Measurements from ENCODE around the gene AHI1. TPM values are rescaled to one million over a fixed set of nuclear protein-coding genes. Genes with fewer than 3 reads are reported as not detected.

AHI1 gene
- total and polyA plus RNA-seq, 2 of the 13 experiments (the other 11 are each of a cell fraction or from before 2014, with no cell fraction given) = 7.2 to 18.6 TPM

DNA sequence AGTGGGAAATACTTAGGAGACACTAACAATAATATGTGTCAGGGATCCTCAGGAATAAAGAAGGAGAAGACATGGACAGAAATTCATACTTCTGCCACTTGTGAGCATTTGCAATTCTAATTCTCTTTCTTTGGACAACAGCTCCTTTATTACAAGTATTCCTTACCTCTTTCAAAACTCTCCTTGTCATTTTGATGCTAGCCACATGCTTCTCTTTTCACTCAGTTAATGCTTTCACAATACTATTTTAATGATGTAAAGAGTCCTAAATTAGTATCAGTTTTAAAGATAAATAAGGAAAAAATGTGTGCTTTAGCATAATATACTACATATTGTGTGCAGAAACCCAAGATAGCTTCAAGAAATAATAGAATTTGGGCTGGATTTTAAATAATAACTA lies 62.5 kb downstream of the AHI1 start:
- Histone ChIP-seq H3K79me2 (ENCODE audit: insufficient read depth, low read length) (no peaks in the 10 kb centered on the region), H3K9me3 (ENCODE audit: low read length) (no peaks in the 10 kb centered on the region), H3K36me3 (replicated peaks in 1 of 2; ENCODE audit: control insufficient read depth in 1 of 2, insufficient read depth in 2 of 2, low read length in 2 of 2) (peaks cover 1 to 14% of the 10 kb centered on the region in 2 experiments; a peak in 3 of 5 replicates), H3K27me3 (ENCODE audit: control insufficient read depth in 1 of 2, insufficient read depth in 2 of 2, low read length in 2 of 2) (no peaks in the 10 kb centered on the region), H2AFZ (ENCODE audit: low read length) (no peak overlapping the region), H3K4me2 (ENCODE audit: low read depth, low read length) (no peak overlapping the region), H3K4me1 (ENCODE audit: insufficient read depth, low read length) (no peaks in the 10 kb centered on the region), H4K20me1 (ENCODE audit: insufficient read depth, low read length) (no peaks in the 10 kb centered on the region), H3K9ac (ENCODE audit: insufficient read depth, low read depth, low read length) (no peak overlapping the region), H3K4me3 (replicated peaks in 1 of 3; ENCODE audit: insufficient read depth in 1 of 3, low read depth in 2 of 3, low read length in 3 of 3) (no peak overlapping the region), H3K27ac (ENCODE audit: extremely low read length, insufficient read depth, low read length) (no peak overlapping the region)
- in situ Hi-C loops (cut with HindIII; ENCODE audit: extremely low pct_ligation_motif_present, low pct_unique_long_range_greater_than_20kb) = no loop called here
- no peak for TF ChIP-seq TP53 (CRISPR knock-in tag; conservative IDR thresholded peaks at IDR 0.05)
- POLR2A ChIA-PET = no interaction called here
- ATAC-seq (no peak), FAIRE-seq (no peak), DNase-seq (ENCODE audit: low spot score) (no peak)
- CTCF ChIA-PET (ENCODE audit: low intra/inter-chr PET ratio, low total read pairs) = no interaction called here
- intact Hi-C loops (cut with micrococcal nuclease; ENCODE audit: unreplicated experiment) = no loop called here
- no TSS peak for BruUV-seq (replicated peaks)

DNA sequence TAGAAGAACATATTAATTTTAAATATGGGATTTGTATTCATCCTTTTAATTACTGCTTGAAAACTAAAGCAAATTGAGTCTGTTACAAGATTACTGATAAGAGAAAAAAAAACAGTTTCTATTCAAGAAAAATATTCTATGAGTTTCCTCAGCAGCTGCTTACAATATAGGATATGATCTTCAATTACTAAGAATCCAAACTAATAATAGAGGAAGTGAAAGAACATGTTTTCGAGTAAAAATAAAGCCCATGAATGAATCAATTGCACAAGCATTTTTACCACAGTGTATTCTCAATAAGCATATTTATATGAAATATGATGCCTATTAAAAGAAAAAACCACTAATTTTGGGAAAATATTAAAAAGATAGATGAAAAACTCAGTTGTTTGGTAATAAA lies 63.4 kb downstream of the AHI1 start:
- H3K79me2 ChIP-seq (ENCODE audit: insufficient read depth, low read length) = no peaks in the 10 kb centered on the region
- H3K36me3 ChIP-seq (replicated peaks in 1 of 2; ENCODE audit: control insufficient read depth in 1 of 2, insufficient read depth in 2 of 2, low read length in 2 of 2) = peaks cover 1 to 14% of the 10 kb centered on the region in 2 experiments; a peak in 3 of 5 replicates
- ChIA-PET POLR2A (no interaction called here), CTCF (ENCODE audit: low intra/inter-chr PET ratio, low total read pairs) (no interaction called here)
- intact Hi-C loops (cut with micrococcal nuclease; ENCODE audit: unreplicated experiment) (no loop called here), in situ Hi-C loops (cut with HindIII; ENCODE audit: extremely low pct_ligation_motif_present, low pct_unique_long_range_greater_than_20kb) (no loop called here)
- H3K4me1 ChIP-seq (ENCODE audit: insufficient read depth, low read length) = no peaks in the 10 kb centered on the region
- DNase-seq (ENCODE audit: low spot score) (no peak), ATAC-seq (no peak), FAIRE-seq (no peak)
- no peak overlapping the region for H3K9ac ChIP-seq (ENCODE audit: insufficient read depth, low read depth, low read length)
- no peaks in the 10 kb centered on the region for H4K20me1 ChIP-seq (ENCODE audit: insufficient read depth, low read length)
- WGBS (ENCODE audit: low lambda C conversion rate) = 95% methylated on average over 1 of the region's 1 CpG
- H3K9me3 ChIP-seq (ENCODE audit: low read length) = no peaks in the 10 kb centered on the region
- H3K4me3 ChIP-seq (replicated peaks in 1 of 3; ENCODE audit: insufficient read depth in 1 of 3, low read depth in 2 of 3, low read length in 3 of 3) = no peak overlapping the region
- no peak overlapping the region for H3K4me2 ChIP-seq (ENCODE audit: low read depth, low read length)
- H3K27me3 ChIP-seq (ENCODE audit: control insufficient read depth in 1 of 2, insufficient read depth in 2 of 2, low read length in 2 of 2) = no peaks in the 10 kb centered on the region
- no peak overlapping the region for H2AFZ ChIP-seq (ENCODE audit: low read length)
- no TSS peak for BruUV-seq (replicated peaks)
- no peak overlapping the region for H3K27ac ChIP-seq (ENCODE audit: extremely low read length, insufficient read depth, low read length)
- TF ChIP-seq, protein P1, sequence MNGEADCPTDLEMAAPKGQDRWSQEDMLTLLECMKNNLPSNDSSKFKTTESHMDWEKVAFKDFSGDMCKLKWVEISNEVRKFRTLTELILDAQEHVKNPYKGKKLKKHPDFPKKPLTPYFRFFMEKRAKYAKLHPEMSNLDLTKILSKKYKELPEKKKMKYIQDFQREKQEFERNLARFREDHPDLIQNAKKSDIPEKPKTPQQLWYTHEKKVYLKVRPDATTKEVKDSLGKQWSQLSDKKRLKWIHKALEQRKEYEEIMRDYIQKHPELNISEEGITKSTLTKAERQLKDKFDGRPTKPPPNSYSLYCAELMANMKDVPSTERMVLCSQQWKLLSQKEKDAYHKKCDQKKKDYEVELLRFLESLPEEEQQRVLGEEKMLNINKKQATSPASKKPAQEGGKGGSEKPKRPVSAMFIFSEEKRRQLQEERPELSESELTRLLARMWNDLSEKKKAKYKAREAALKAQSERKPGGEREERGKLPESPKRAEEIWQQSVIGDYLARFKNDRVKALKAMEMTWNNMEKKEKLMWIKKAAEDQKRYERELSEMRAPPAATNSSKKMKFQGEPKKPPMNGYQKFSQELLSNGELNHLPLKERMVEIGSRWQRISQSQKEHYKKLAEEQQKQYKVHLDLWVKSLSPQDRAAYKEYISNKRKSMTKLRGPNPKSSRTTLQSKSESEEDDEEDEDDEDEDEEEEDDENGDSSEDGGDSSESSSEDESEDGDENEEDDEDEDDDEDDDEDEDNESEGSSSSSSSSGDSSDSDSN (CRISPR knock-in tag; IDR thresholded peaks at IDR 0.05) = no peak
- no peak for TF ChIP-seq RELA (CRISPR knock-in tag; IDR thresholded peaks at IDR 0.05)
- no peak for TF ChIP-seq ZNF503 (CRISPR knock-in tag; IDR thresholded peaks at IDR 0.05)
- no peak for TF ChIP-seq GPN1 (CRISPR knock-in tag; IDR thresholded peaks at IDR 0.05; ENCODE audit: borderline replicate concordance)
- TF ChIP-seq ZNF343 (CRISPR knock-in tag; IDR thresholded peaks at IDR 0.05) = no peak
- TF ChIP-seq ARNT (IDR thresholded peaks at IDR 0.05) = no peak
- no peak for TF ChIP-seq ZNF530 (CRISPR knock-in tag; IDR thresholded peaks at IDR 0.05; ENCODE audit: low read depth)
- TF ChIP-seq MLLT10 (CRISPR knock-in tag; IDR thresholded peaks at IDR 0.05) = no peak
- TF ChIP-seq SIX1 (CRISPR knock-in tag; IDR thresholded peaks at IDR 0.05; ENCODE audit: borderline replicate concordance) = no peak
- no peak for TF ChIP-seq ZNF782 (CRISPR knock-in tag; IDR thresholded peaks at IDR 0.05; ENCODE audit: borderline replicate concordance)
- no peak for TF ChIP-seq PRDM4 (CRISPR knock-in tag; IDR thresholded peaks at IDR 0.05; ENCODE audit: borderline replicate concordance)
- TF ChIP-seq KDM2A (CRISPR knock-in tag; IDR thresholded peaks at IDR 0.05; ENCODE audit: borderline replicate concordance, low read depth) = no peak
- no peak for TF ChIP-seq EED (CRISPR knock-in tag; IDR thresholded peaks at IDR 0.05)
